ENCODE data around the gene KLF11.

Gene KLF11

GRCh38 chr2:10043256-10043905, at the start of gene KLF11:
Gene KLF11, plus strand, starts transcription at chr2:10043550. Its CDS starts 167 bp downstream, at chr2:10043717.
- DNase-seq: peak; percentile 86

DNA sequence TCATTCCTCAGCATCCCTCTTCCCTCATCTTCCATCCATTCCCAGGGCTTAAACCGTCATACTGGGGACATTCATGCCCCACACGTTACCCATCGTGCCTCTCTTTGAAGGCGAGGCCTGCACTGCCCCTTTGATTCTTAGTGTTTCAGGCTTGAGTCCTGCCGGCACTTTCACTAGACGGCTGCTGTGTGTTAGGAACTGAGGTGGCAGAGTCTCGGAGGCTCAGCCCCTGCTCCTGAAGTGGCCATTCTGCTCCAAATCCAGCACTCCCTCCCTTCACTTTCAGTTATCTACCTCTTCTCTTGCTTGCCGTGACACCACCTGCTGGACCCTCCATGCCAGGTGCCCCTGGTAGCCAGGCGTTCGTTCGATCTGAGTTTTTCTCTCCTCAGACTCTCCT, 48.9 kb upstream of the KLF11 start:
- DNase-seq: no peak

DNA sequence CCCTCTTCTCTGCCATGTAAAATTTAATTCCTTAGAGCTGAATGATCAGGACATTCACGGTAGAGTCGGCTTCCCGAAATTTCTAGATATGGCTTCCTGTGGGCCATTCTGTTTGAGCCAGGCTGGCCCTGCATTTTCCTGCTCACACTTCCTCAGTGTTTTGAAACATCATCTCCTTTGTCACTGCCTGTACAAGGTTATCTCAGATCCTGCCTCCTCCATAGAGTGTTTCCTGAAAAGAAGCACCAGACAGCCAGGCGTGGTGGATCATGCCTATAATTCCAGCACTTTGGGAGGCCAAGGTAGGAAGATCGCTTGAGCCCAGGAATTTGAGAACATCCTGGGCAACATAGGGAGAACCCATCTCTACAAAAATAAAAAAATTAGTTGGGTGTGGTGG, 48.3 kb upstream of the KLF11 start:
- no peak for DNase-seq

GRCh38 chr2:9996321-9996720, 47.0 kb upstream of the KLF11 start:
- no peak for DNase-seq

DNA sequence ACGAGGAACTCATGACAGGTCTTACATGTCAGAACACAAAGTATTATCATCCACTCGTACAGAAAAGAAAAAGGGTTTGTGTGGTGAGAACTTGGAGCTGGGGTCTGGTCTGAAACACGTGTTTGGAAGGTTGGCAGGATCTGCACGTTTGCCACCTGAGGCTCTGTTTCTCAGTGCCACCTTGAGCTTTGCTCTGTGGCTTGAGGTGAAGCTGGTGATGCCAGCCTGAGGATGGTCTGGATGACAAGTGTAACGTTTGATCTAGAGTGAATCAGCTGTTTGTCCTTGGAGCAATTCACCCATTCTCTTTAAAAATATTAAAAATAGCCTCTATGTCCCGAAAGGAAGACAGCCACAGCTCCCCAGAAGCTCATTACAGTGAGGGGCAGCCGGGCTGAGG, 45.4 kb upstream of the KLF11 start:
- no peak for DNase-seq

GRCh38 chr2:9998916-9999654, 44.3 kb upstream of the KLF11 start:
- no peak for DNase-seq

- no peak for DNase-seq
Observed at GRCh38 chr2:9999693-10000092, 43.7 kb upstream of the KLF11 start.

DNA sequence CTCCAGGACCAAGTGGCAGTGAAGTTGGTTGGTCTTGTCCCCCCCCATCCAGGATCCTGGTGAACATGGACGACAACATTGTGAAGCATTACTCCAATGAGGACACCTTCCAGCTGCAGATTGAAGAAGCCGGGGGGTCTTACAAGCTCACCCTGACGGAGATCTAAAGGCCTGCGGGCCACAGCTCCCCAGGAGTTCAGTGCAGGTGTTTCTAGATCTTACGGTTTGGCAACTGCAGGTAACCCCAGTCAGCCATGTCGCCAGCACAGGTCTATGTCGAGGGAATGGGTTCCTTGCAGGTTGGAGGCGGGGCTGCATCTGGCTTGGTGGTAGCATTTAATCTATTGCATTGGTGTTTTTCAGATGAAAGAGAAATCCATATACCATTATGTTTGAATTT, 42.8 kb upstream of the KLF11 start:
- DNase-seq: no peak

GRCh38 chr2:10001586-10001985, 41.8 kb upstream of the KLF11 start:
- DNase-seq: no peak

- no peak for DNase-seq
Observed at GRCh38 chr2:10002109-10002508, 41.2 kb upstream of the KLF11 start.

- no peak for DNase-seq
Observed at GRCh38 chr2:10002681-10003080, 40.7 kb upstream of the KLF11 start.

DNA sequence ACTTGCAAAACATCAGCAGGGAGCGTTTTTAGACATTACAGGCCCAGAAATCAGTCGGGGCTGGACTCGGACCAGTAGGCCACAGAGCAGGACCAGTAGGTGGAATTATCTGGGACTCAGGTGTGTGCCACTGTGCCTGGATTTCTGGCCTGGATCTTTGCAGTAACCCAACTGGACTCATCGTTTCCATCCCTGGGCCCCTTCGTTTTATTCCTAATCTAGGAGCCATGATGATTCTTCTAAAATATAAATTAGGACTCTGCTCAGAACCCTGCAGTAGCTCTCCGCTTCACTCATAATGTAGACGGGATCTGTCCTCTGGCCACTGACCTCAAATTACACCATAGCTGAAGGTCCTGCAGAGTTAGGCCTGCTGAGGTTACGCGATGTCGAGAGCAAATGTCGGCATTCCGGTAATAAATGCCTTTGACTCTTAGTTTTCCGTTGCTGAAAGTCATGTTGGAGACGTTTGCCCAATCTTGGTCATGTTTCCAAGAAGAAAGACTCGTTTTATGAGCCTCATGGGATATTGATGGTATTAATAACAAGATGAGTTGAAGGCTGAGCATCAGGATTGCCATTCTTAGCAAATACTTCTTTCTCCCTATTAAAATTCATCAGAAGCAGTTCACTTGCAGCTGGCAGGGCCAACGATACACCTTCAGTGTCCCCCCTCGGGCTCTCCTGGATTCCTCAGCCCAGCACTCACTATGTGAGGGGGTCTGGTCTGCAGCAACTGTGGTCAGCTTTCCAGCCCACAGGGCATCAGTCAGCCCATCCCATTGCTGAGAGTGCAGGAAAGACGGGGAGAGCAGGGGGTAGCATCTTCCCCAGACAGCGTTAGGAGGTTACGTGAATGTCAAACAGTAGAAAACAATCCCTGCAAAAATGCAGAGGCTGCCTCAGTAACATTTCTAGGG, 39.9 kb upstream of the KLF11 start:
- DNase-seq: no peak

- no peak for DNase-seq
Observed at GRCh38 chr2:10004401-10004800, 38.9 kb upstream of the KLF11 start.

DNA sequence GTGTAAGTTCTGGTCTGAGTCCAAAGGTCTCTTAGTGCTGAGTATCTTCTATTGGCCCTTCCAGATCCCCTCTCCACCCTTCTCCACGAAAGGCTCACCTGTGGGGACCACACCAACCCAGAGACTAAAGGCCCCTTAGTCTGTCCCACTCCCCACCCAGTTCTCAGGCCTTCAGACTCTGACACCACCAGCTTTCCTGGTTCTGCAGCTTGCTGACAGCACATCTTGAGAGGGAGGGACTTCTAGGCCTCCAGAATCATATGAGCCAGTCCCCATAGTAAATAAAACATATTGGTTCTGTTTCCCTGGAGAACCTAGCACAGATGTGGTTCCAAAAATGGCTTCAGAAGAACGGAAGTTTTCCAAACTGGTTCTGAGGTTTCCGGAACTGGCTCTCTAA, 38.5 kb upstream of the KLF11 start:
- no peak for DNase-seq

DNA sequence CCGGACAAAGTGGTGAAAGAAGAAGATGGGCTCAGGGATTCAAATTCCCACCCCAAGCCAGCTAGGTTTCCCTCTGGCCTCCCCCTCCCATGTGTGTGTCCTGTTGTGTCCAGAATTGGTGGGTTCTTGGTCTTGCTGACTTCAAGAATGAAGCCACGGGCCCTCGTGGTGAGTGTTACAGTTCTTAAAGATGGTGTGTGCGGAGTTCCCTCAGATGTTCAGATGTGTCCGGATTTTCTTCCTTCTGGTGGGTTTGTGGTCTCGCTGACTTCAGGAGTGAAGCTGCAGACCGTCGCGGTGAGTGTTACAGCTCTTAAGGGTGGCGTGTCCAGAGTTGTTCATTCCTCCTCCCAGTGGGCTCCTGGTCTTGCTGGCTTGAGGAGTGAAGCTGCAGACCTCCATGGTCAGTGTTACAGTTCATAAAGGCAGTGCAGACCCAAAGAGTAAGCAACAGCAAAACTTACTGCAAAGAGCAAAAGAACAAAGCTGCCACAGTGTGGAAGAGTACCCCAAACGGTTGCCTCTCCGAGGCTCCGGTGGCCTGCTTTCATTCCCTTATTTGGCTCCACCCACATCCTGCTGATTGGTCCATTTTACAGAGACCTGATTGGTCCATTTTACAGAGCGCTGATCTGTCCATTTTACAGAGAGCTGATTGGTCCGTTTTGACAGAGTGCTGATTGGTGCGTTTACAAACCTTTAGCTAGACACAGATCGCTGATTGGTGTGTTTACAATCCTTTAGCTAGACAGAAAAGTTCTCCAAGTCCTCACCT, 37.7 kb upstream of the KLF11 start:
- no peak for DNase-seq

DNA sequence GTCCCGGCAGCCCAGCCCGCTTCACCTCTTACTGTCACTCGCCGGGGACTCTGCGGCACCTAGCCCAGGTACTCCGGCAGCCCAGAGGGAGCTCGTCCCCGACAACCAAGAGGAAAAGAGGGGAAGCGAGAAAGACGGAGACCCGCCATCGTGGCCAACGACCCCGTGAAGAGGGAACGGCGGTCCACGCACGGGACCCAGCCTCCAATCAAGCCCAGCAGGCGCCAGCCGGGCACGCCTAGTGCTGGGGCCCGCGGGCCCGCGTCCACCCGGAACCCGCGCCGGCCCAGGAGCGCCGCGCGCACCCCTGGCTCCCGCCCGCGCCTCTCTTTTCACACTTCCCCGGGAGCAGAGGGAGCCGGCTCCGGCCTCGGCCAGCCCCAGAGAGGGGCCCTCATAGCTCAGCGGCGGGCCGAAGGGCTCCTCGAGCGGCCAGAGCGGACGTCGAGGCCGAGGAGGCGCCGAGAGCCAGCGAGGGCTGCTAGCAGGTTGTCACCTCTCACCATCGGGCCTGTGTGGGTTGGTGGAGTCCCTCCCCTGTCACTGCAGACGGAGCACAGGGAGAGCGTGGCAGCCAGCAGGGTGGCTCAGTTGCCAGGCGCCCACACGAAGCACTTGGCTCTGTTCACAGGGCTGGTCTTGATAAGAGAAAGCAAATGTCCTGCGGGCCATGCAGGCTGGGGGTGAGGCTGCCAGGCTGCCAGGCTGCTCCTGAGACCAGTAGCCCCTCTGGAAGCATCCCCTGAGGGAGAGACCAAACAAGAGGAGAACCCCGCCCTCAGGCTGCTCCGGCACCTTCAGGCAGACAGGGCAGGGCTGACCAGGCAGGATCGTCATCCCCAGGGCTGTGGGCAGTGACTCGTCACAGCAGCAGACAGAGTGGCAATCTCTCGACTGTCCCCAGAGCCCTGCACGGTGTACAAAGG, 36.9 kb upstream of the KLF11 start:
- DNase-seq: no peak

GRCh38 chr2:10007435-10007834, 35.9 kb upstream of the KLF11 start:
- DNase-seq: no peak

GRCh38 chr2:10007921-10008808, 35.2 kb upstream of the KLF11 start:
- no peak for DNase-seq

GRCh38 chr2:10008809-10009176, 34.6 kb upstream of the KLF11 start:
- no peak for DNase-seq

DNA sequence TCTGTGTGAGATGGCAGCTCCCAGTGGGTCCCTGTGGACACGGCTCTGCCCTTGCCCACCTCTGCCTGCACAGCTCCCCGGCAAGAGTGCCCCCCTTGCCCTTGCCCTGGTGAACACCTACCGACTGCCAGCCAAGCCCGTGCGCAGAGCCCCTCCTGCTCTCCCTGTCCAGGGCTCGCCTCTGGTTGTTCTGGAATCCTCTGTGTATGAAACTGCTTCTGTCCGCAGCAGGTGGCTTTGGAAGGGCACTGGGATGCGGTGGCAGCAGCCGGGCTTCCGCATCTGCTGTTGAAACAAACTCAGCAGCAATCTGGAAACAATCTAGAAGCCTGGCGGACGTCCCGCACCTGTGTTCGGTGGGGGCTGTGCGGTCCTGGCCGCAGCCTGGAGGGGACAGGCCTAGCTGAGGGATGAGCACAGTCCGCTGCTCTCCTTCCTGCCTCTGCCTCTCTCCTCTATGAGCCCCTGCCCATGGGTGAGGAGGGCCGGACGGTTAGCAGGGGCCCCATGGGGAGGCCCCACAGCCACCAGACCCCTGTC, 34.0 kb upstream of the KLF11 start:
- DNase-seq: no peak
